Nucleus accumbens (tissue), 56 donors: ENCODE measurements around the gene GALNT7.

Source experiments
- DNase-seq, 56 donors: peaks; one replicate each; lab custom pipeline; 2025; lab: John Stamatoyannopoulos, UW

The GALNT7 gene

GRCh38 chr4:173227756-173228155 is 59.1 kb downstream of the GALNT7 start:
- DNase-seq: no peak

- DNase-seq: no peak
Measured at GRCh38 chr4:173230062-173230461, 61.5 kb downstream of the GALNT7 start.

GRCh38 chr4:173231916-173232315 is 63.3 kb downstream of the GALNT7 start:
- DNase-seq: no peak

GRCh38 chr4:173233857-173234256 is 65.2 kb downstream of the GALNT7 start:
- DNase-seq: no peak

GRCh38 chr4:173235050-173235449 is 66.4 kb downstream of the GALNT7 start:
- DNase-seq: no peak

- no peak for DNase-seq
Measured at GRCh38 chr4:173236301-173236700, 67.7 kb downstream of the GALNT7 start.

- DNase-seq: no peak
Measured at GRCh38 chr4:173237152-173237551, 68.5 kb downstream of the GALNT7 start.

GRCh38 chr4:173237762-173238161 is 69.2 kb downstream of the GALNT7 start:
- no peak for DNase-seq

GRCh38 chr4:173240696-173241095 is 72.1 kb downstream of the GALNT7 start:
- no peak for DNase-seq

- DNase-seq: no peak
Measured at GRCh38 chr4:173242466-173243250, 74.0 kb downstream of the GALNT7 start.

- DNase-seq: peak in 2 of 56 donors; percentile 4 to 13
Measured at GRCh38 chr4:173243321-173243720, 74.7 kb downstream of the GALNT7 start.

- no peak for DNase-seq
Measured at GRCh38 chr4:173243917-173244658, 75.5 kb downstream of the GALNT7 start.

GRCh38 chr4:173245952-173246351 is 77.3 kb downstream of the GALNT7 start:
- DNase-seq: no peak

GRCh38 chr4:173246719-173247118 is 78.1 kb downstream of the GALNT7 start:
- no peak for DNase-seq

GRCh38 chr4:173247321-173247720 is 78.7 kb downstream of the GALNT7 start:
- no peak for DNase-seq

GRCh38 chr4:173248690-173249089 is 80.1 kb downstream of the GALNT7 start:
- no peak for DNase-seq

GRCh38 chr4:173252024-173252935 is 83.7 kb downstream of the GALNT7 start:
- DNase-seq: peak in 11 of 56 donors; percentile 2 to 56 (median 17)

- DNase-seq: no peak
Measured at GRCh38 chr4:173253561-173253960, 85.0 kb downstream of the GALNT7 start.

GRCh38 chr4:173254646-173255045 is 86.0 kb downstream of the GALNT7 start:
- DNase-seq: no peak

- no peak for DNase-seq
Measured at GRCh38 chr4:173256825-173257224, 88.2 kb downstream of the GALNT7 start.
